GM12864 (cell line): ENCODE measurements around the gene FASN.

Experiments
- DNase-seq: peaks from one replicate; pipeline ENCODE4 v3.0.0-alpha.2; 2011; ENCODE audit warnings: low read depth
- H3K4me3 ChIP-seq: 2 replicates; pipeline ENCODE4 v1.5.1; 2011; ENCODE audit warnings: mild to moderate bottlenecking, low read depth, low read length, control low read depth
- CTCF ChIP-seq: IDR thresholded peaks from 2 replicates; pipeline ENCODE4 v1.5.1; 2011; ENCODE audit warnings: low read depth, mild to moderate bottlenecking, moderate library complexity, low read length, control low read depth, inconsistent platforms; ENCODE audit errors: missing control alignments

The FASN gene

DNA sequence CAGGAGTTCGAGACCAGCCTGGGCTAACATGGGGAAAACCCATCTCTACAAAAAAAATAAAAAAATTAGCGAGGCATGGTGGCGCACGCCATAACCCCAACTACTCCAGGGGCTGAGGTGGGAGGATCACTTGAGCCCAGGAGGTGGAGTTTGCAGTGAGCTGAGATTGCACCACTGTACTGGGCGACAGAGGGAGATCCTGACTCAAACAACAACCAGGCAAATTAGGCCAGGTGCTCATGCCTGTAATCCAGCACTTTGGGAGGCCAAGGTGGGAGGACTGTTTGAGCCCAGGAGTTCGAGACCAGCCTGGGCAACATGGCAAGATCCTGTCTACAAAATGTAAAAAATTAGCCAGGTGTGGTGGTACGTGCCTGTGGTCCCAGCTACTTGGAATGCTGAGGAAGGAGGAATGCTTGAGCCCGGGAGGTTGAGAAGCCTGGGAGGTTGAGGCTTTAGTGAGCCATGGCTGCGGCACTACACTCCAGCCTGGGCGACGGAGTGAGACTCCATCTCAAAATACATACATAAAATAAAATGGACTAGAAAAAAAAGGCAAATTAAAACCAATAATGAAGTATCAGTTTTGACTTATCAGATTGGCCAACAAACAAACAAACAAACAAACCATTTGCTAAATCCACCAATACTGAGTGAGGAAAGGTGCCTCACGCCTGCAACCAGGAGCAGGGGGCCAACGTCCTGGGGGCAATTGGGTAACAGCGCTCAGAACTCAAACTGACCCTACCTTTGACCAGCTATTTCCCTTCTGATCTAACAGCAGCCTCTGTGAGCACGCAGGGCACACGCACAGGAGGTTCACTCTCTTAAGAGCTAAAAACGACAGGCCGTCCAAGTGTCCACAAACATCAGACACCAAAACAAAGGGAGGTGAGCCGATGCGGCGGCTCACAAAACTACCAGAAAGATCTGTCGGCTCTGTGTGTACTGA is 19.4 kb upstream of the FASN start:
- TF ChIP-seq CTCF, result no peak
- no peak for DNase-seq
- H3K4me3 ChIP-seq, result no peak overlapping the region

GRCh38 chr17:82116246-82116645 is 18.2 kb upstream of the FASN start:
- TF ChIP-seq CTCF, result no peak
- H3K4me3 ChIP-seq, result no peak overlapping the region
- no peak for DNase-seq

DNA sequence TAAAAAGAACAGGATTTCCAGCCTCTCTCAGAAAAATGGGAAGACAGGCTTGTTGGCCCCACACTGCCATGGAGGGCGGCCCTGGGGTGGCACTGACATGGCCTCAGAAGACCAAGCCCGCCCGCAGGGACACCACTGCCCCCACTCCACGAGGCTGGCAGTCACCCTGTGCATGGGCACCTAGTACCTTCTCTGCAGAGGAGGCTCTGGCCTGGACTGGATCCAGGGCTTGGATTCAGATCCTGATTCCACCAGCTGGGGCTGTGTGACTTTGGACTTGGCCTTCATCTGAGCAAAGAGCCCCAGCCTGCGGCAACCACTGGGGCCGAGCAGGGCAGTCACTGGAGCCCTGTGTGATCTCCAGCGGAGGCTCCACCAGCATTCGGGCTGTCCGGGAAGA is 16.8 kb upstream of the FASN start:
- TF ChIP-seq CTCF, result no peak
- no peak overlapping the region for H3K4me3 ChIP-seq
- no peak for DNase-seq

- no peak overlapping the region for H3K4me3 ChIP-seq
- no peak for DNase-seq
- no peak for TF ChIP-seq CTCF
Observed at GRCh38 chr17:82114447-82114846, 16.4 kb upstream of the FASN start.

DNA sequence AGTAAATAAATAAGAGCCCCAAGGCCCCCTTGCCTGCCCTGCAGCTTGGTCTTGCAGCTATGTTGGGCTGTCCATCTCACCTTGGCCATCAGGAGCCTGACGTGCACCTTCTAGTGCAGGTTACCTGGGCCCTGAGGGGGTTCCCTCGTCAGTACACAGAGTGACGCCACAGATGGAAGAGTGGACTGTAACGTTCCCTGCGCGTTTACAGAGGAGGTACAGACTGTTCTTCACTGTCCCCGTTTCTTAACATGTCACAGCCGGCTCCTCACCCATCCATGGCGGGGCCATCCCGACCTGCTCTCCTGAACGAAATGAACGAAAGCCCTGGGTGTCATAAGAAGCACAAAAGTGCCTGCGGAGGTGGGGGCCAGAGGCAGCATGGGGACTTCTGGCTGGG is 15.9 kb upstream of the FASN start:
- no peak for TF ChIP-seq CTCF
- no peak for DNase-seq
- H3K4me3 ChIP-seq, result no peak overlapping the region

GRCh38 chr17:82113422-82113821 is 15.4 kb upstream of the FASN start:
- DNase-seq, result no peak
- no peak overlapping the region for H3K4me3 ChIP-seq
- no peak for TF ChIP-seq CTCF

- H3K4me3 ChIP-seq, result no peak overlapping the region
- no peak for DNase-seq
Observed at GRCh38 chr17:82112914-82113311, 14.9 kb upstream of the FASN start.

More at GRCh38 chr17:82112914-82113311, 14.9 kb upstream of the FASN start:
- TF ChIP-seq CTCF, result no peak
